Measurements from ENCODE around the gene CXCR2. TPM values are rescaled to one million over a fixed set of nuclear protein-coding genes. Genes with fewer than 3 reads are reported as not detected.

CXCR2 gene
- total and polyA plus RNA-seq, 4 donors = 0.47 to 1.8 (median 0.97) TPM

DNA sequence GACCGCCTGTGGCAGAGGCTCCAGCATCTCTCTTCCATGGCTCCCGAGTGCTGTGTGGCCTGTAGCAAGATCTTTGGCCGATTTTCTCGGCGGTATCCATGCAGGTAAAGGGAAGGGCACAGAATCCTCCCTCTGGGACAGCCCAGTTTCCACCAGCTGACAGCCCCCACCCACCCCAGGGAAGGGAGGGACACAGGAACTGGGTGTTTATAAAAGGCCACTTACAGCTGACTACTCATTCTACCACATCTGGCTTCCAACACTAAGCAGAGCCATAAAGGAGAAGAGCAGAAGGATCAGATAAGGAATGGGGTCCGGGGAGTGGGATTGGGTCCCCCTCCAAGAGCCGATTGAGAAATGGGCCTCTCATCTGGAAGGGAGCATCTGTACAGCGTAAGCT is 36.6 kb upstream of the CXCR2 start:
- Histone ChIP-seq H3K36me3 (ENCODE audit: control insufficient read depth in 4 of 4, insufficient read depth in 3 of 4, low read depth in 1 of 4, low read length in 3 of 4) (no peaks in the 10 kb centered on the region), H3K4me3 (ENCODE audit: low read depth in 1 of 3, low read length in 3 of 3) (no peak overlapping the region)
- 76% methylated on average over 8 of the region's 8 CpGs for WGBS

DNA sequence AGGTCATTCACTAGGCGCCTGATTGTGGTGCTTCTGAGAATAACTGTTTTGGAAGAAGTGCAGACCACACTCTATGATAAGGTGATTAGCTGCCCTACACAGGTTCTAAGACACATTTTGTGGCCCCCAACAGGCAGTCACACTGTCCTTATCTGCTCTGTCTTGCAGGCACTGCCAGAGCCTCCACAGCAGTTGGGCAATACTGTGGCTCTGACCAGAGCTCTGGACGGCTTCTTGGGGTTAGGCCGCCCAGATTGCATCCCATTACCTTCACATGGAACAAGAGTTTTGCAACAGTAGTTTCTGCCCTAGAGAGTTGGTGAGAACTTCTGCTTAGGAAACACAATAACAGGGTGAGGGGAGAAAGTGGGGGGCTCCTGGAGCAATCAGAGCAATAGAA is 34.1 kb upstream of the CXCR2 start:
- TF ChIP-seq, protein P1, sequence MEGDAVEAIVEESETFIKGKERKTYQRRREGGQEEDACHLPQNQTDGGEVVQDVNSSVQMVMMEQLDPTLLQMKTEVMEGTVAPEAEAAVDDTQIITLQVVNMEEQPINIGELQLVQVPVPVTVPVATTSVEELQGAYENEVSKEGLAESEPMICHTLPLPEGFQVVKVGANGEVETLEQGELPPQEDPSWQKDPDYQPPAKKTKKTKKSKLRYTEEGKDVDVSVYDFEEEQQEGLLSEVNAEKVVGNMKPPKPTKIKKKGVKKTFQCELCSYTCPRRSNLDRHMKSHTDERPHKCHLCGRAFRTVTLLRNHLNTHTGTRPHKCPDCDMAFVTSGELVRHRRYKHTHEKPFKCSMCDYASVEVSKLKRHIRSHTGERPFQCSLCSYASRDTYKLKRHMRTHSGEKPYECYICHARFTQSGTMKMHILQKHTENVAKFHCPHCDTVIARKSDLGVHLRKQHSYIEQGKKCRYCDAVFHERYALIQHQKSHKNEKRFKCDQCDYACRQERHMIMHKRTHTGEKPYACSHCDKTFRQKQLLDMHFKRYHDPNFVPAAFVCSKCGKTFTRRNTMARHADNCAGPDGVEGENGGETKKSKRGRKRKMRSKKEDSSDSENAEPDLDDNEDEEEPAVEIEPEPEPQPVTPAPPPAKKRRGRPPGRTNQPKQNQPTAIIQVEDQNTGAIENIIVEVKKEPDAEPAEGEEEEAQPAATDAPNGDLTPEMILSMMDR (IDR thresholded peaks at IDR 0.05; ENCODE audit: low read depth, low read length, missing input control) = no peak
- TF ChIP-seq YY1 (IDR thresholded peaks at IDR 0.05) = no peak
- no peak for TF ChIP-seq HNF4A (conservative IDR thresholded peaks at IDR 0.05)
- no peak for TF ChIP-seq RXRA (IDR thresholded peaks at IDR 0.05)
- no peaks in the 10 kb centered on the region for H3K27me3 ChIP-seq (ENCODE audit: control insufficient read depth in 4 of 4, insufficient read depth in 4 of 4, low read length in 3 of 4)
- H3K9me3 ChIP-seq (ENCODE audit: control insufficient read depth in 4 of 4, low read length in 3 of 4) = peaks cover 0 to under 1% (median 0%) of the 10 kb centered on the region in 4 donors
- no peaks in the 10 kb centered on the region for H3K36me3 ChIP-seq (ENCODE audit: control insufficient read depth in 4 of 4, insufficient read depth in 3 of 4, low read depth in 1 of 4, low read length in 3 of 4)
- no peaks in the 10 kb centered on the region for H3K4me1 ChIP-seq (ENCODE audit: control insufficient read depth in 4 of 4, insufficient read depth in 4 of 4, low read length in 3 of 4)
- no peak overlapping the region for H3K9ac ChIP-seq (ENCODE audit: low read depth in 1 of 2, low read length in 2 of 2)
- no peak overlapping the region for H3K27ac ChIP-seq (ENCODE audit: low read depth in 1 of 2, low read length in 2 of 2)
- WGBS = 77% methylated on average over 3 of the region's 3 CpGs
- no peak overlapping the region for H3K4me3 ChIP-seq (ENCODE audit: low read depth in 1 of 3, low read length in 3 of 3)
- DNase-seq (ENCODE audit: low spot score) = no peak

More for the DNA sequence above, 36.6 kb upstream of the CXCR2 start:
- no peaks in the 10 kb centered on the region for H3K27me3 ChIP-seq (ENCODE audit: control insufficient read depth in 4 of 4, insufficient read depth in 4 of 4, low read length in 3 of 4)
- no peak overlapping the region for H3K9ac ChIP-seq (ENCODE audit: low read depth in 1 of 2, low read length in 2 of 2)
- no peak overlapping the region for H3K27ac ChIP-seq (ENCODE audit: low read depth in 1 of 2, low read length in 2 of 2)
- H3K9me3 ChIP-seq (ENCODE audit: control insufficient read depth in 4 of 4, low read length in 3 of 4) = peaks cover 0 to 8% (median 4%) of the 10 kb centered on the region in 4 donors
- no peak for TF ChIP-seq SP1 (IDR thresholded peaks at IDR 0.05)
- TF ChIP-seq HNF4A (conservative IDR thresholded peaks at IDR 0.05) = no peak
- TF ChIP-seq HNF4G (IDR thresholded peaks at IDR 0.05) = no peak
- no peak for TF ChIP-seq NR2F2 (IDR thresholded peaks at IDR 0.05)
- no peak for TF ChIP-seq FOXA2 (IDR thresholded peaks at IDR 0.05)
- DNase-seq (ENCODE audit: low spot score) = no peak
- H3K4me1 ChIP-seq (ENCODE audit: control insufficient read depth in 4 of 4, insufficient read depth in 4 of 4, low read length in 3 of 4) = no peaks in the 10 kb centered on the region

DNA sequence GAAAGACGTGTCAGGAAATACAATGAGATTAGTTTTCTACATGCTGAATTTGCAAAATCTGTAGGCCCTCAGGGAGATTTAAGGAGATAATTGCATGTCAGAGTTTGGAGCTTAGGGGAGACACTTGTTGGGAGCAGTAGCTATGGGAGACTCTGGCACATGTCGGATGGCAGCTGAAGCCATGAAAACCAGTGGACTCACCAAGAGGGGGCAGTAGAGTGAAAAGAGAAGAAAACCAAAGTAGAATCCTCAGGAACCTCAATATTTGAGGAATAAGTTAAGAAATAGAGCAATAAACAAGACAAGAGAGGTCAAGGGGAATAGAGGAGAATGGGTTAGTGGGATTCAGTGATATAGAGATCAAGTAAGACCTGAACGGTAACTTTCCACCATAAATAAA is 31.9 kb upstream of the CXCR2 start:
- TF ChIP-seq, protein P2, sequence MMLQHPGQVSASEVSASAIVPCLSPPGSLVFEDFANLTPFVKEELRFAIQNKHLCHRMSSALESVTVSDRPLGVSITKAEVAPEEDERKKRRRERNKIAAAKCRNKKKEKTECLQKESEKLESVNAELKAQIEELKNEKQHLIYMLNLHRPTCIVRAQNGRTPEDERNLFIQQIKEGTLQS (IDR thresholded peaks at IDR 0.05) = no peak
- TF ChIP-seq, protein P3, sequence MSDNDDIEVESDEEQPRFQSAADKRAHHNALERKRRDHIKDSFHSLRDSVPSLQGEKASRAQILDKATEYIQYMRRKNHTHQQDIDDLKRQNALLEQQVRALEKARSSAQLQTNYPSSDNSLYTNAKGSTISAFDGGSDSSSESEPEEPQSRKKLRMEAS (IDR thresholded peaks at IDR 0.05) = no peak
- TF ChIP-seq FOXA2 (IDR thresholded peaks at IDR 0.05) (no peak), NR2F2 (IDR thresholded peaks at IDR 0.05) (no peak), HNF4G (IDR thresholded peaks at IDR 0.05) (no peak), EGR1 (IDR thresholded peaks at IDR 0.05; ENCODE audit: low read depth in 2 of 2) (no peak), YY1 (IDR thresholded peaks at IDR 0.05) (no peak), RAD21 (IDR thresholded peaks at IDR 0.05) (no peak), TAF1 (conservative IDR thresholded peaks at IDR 0.05) (no peak), HNF4A (conservative IDR thresholded peaks at IDR 0.05) (no peak), JUND (IDR thresholded peaks at IDR 0.05) (no peak), RXRA (IDR thresholded peaks at IDR 0.05) (no peak), GABPA (IDR thresholded peaks at IDR 0.05 in 1 of 2, conservative IDR thresholded peaks at IDR 0.05 in 1 of 2) (no peak)
- TF ChIP-seq, protein P1 (IDR thresholded peaks at IDR 0.05; ENCODE audit: low read depth, low read length, missing input control) = no peak
- TF ChIP-seq, protein P4, sequence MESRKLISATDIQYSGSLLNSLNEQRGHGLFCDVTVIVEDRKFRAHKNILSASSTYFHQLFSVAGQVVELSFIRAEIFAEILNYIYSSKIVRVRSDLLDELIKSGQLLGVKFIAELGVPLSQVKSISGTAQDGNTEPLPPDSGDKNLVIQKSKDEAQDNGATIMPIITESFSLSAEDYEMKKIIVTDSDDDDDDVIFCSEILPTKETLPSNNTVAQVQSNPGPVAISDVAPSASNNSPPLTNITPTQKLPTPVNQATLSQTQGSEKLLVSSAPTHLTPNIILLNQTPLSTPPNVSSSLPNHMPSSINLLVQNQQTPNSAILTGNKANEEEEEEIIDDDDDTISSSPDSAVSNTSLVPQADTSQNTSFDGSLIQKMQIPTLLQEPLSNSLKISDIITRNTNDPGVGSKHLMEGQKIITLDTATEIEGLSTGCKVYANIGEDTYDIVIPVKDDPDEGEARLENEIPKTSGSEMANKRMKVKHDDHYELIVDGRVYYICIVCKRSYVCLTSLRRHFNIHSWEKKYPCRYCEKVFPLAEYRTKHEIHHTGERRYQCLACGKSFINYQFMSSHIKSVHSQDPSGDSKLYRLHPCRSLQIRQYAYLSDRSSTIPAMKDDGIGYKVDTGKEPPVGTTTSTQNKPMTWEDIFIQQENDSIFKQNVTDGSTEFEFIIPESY (IDR thresholded peaks at IDR 0.05) = no peak
- TF ChIP-seq, protein P5, sequence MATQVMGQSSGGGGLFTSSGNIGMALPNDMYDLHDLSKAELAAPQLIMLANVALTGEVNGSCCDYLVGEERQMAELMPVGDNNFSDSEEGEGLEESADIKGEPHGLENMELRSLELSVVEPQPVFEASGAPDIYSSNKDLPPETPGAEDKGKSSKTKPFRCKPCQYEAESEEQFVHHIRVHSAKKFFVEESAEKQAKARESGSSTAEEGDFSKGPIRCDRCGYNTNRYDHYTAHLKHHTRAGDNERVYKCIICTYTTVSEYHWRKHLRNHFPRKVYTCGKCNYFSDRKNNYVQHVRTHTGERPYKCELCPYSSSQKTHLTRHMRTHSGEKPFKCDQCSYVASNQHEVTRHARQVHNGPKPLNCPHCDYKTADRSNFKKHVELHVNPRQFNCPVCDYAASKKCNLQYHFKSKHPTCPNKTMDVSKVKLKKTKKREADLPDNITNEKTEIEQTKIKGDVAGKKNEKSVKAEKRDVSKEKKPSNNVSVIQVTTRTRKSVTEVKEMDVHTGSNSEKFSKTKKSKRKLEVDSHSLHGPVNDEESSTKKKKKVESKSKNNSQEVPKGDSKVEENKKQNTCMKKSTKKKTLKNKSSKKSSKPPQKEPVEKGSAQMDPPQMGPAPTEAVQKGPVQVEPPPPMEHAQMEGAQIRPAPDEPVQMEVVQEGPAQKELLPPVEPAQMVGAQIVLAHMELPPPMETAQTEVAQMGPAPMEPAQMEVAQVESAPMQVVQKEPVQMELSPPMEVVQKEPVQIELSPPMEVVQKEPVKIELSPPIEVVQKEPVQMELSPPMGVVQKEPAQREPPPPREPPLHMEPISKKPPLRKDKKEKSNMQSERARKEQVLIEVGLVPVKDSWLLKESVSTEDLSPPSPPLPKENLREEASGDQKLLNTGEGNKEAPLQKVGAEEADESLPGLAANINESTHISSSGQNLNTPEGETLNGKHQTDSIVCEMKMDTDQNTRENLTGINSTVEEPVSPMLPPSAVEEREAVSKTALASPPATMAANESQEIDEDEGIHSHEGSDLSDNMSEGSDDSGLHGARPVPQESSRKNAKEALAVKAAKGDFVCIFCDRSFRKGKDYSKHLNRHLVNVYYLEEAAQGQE (IDR thresholded peaks at IDR 0.05) = no peak
- 92% methylated on average over 3 of the region's 3 CpGs for WGBS

More for the DNA sequence above, 31.9 kb upstream of the CXCR2 start:
- no peaks in the 10 kb centered on the region for H3K36me3 ChIP-seq (ENCODE audit: control insufficient read depth in 4 of 4, insufficient read depth in 3 of 4, low read depth in 1 of 4, low read length in 3 of 4)
- H3K4me1 ChIP-seq (ENCODE audit: control insufficient read depth in 4 of 4, insufficient read depth in 4 of 4, low read length in 3 of 4) = no peaks in the 10 kb centered on the region
- no peaks in the 10 kb centered on the region for H3K9me3 ChIP-seq (ENCODE audit: control insufficient read depth in 4 of 4, low read length in 3 of 4)
- no peak overlapping the region for H3K9ac ChIP-seq (ENCODE audit: low read depth in 1 of 2, low read length in 2 of 2)
- no peak for DNase-seq (ENCODE audit: low spot score)
- no peak overlapping the region for H3K4me3 ChIP-seq (ENCODE audit: low read depth in 1 of 3, low read length in 3 of 3)
- no peak overlapping the region for H3K27ac ChIP-seq (ENCODE audit: low read depth in 1 of 2, low read length in 2 of 2)
- H3K27me3 ChIP-seq (ENCODE audit: control insufficient read depth in 4 of 4, insufficient read depth in 4 of 4, low read length in 3 of 4) = no peaks in the 10 kb centered on the region
